ENCODE results near the gene FAM234A. TPM values are rescaled to one million over a fixed set of nuclear protein-coding genes. Genes with fewer than 3 reads are reported as not detected.

FAM234A gene
- total and polyA plus RNA-seq, 2 donors (not counting 3 experiments of a cell fraction or from before 2014, with no cell fraction given) = 70.4 to 89.4 TPM

- Histone ChIP-seq H3K9me3 (replicated peaks; ENCODE audit: control insufficient read depth, insufficient read depth, low read length) (no peaks in the 10 kb centered on the region), H3K79me2 (ENCODE audit: control insufficient read depth, insufficient read depth, low read length) (no peaks in the 10 kb centered on the region), H3K9ac (replicated peaks; ENCODE audit: extremely low read depth, insufficient read depth, low read length) (no peak overlapping the region), H3K4me1 (ENCODE audit: control insufficient read depth, extremely low read depth, insufficient read depth, low read length) (peaks cover 12% of the 10 kb centered on the region), H3K9me1 (replicated peaks; ENCODE audit: control insufficient read depth, extremely low read depth, insufficient read depth, low read length) (no peaks in the 10 kb centered on the region), H3K4me3 (replicated peaks in 1 of 3; ENCODE audit: insufficient read depth in 1 of 3, low read depth in 1 of 3, low read length in 3 of 3) (no peak overlapping the region), H3K36me3 (ENCODE audit: control insufficient read depth in 2 of 2, extremely low read depth in 1 of 2, insufficient read depth in 2 of 2, low read length in 2 of 2) (peaks cover 0 to 2% of the 10 kb centered on the region in 2 experiments), H4K20me1 (replicated peaks; ENCODE audit: control insufficient read depth, extremely low read depth, insufficient read depth, low read length) (no peaks in the 10 kb centered on the region), H3K27ac (ENCODE audit: insufficient read depth, low read depth, low read length) (no peak overlapping the region), H3K4me2 (ENCODE audit: insufficient read depth, low read length) (no peak overlapping the region), H2AFZ (ENCODE audit: low read depth, low read length) (no peak overlapping the region), H3K27me3 (ENCODE audit: control insufficient read depth in 2 of 2, insufficient read depth in 2 of 2, low read length in 2 of 2) (no peaks in the 10 kb centered on the region)
- BruUV-seq (replicated peaks) = no TSS peak
- POLR2A ChIA-PET = interaction anchor here (0.6 kb wide), 1 partner anchor 11 kb away, joined by 4 read pairs; no protein-coding TSS in a partner anchor
- dilution Hi-C loops (cut with MboI; ENCODE audit: extremely low pct_ligation_motif_present, low sequenced_read_pairs) (no loop called here), intact Hi-C loops (cut with micrococcal nuclease) (no loop called here)
- no peak for TF ChIP-seq JUN (IDR thresholded peaks at IDR 0.05; ENCODE audit: borderline replicate concordance, insufficient read depth, insufficient read length, low read depth)
- no peak for TF ChIP-seq FOS (IDR thresholded peaks at IDR 0.05; ENCODE audit: borderline replicate concordance, insufficient read depth, low read length)
- no peak for TF ChIP-seq MYC (IDR thresholded peaks at IDR 0.05; ENCODE audit: low read depth, low read length)
- TF ChIP-seq MAX (IDR thresholded peaks at IDR 0.05; ENCODE audit: insufficient read depth, insufficient read length) = no peak
- TF ChIP-seq POLR2A (IDR thresholded peaks at IDR 0.05; ENCODE audit: low read depth, low read length) = no peak
- TF ChIP-seq CTCF (IDR thresholded peaks at IDR 0.05; ENCODE audit: extremely low read depth in 1 of 2, insufficient read depth in 1 of 2, low read depth in 1 of 2, low read length in 2 of 2) = no peak
- TF ChIP-seq GATA2 (IDR thresholded peaks at IDR 0.05; ENCODE audit: insufficient read depth, insufficient read length, low read depth, low read length) = no peak
- no peak for TF ChIP-seq POLR2AphosphoS5 (IDR thresholded peaks at IDR 0.05; ENCODE audit: insufficient read depth, low read depth, low read length)
- no peak for TF ChIP-seq EZH2 (IDR thresholded peaks at IDR 0.05; ENCODE audit: borderline replicate concordance, low read depth, low read length, severe bottlenecking)
- DNase-seq (ENCODE audit: low read depth, low spot score) (no peak), FAIRE-seq (no peak)
- CTCF ChIA-PET = interaction anchor here (0.7 kb wide), 1 partner anchor 152 kb away, joined by 4 read pairs; no protein-coding TSS in a partner anchor
Measured at GRCh38 chr16:249431-249830, 14.8 kb downstream of the FAM234A start.

Data from endothelial cell of umbilical vein (primary cell).